Astrocyte (in vitro differentiated cells and primary cell): ENCODE measurements around the gene DTNBP1.

Source experiments
- EZH2 ChIP-seq: IDR thresholded peaks from 2 replicates; pipeline ENCODE4 v1.6.1; 2012; ENCODE audit warnings: mild to moderate bottlenecking, low read length, inconsistent platforms; ENCODE audit not compliant: insufficient read depth
- TF ChIP-seq, protein P1 (sequence below): IDR thresholded peaks from 2 replicates; pipeline ENCODE4 v1.5.1; 2011; ENCODE audit warnings: low read depth, mild to moderate bottlenecking, inconsistent platforms, low read length, moderate library complexity; ENCODE audit not compliant: insufficient read depth

GRCh38 chr6:15507221-15507620, 155.6 kb downstream of the DTNBP1 start:
- TF ChIP-seq, protein P1, sequence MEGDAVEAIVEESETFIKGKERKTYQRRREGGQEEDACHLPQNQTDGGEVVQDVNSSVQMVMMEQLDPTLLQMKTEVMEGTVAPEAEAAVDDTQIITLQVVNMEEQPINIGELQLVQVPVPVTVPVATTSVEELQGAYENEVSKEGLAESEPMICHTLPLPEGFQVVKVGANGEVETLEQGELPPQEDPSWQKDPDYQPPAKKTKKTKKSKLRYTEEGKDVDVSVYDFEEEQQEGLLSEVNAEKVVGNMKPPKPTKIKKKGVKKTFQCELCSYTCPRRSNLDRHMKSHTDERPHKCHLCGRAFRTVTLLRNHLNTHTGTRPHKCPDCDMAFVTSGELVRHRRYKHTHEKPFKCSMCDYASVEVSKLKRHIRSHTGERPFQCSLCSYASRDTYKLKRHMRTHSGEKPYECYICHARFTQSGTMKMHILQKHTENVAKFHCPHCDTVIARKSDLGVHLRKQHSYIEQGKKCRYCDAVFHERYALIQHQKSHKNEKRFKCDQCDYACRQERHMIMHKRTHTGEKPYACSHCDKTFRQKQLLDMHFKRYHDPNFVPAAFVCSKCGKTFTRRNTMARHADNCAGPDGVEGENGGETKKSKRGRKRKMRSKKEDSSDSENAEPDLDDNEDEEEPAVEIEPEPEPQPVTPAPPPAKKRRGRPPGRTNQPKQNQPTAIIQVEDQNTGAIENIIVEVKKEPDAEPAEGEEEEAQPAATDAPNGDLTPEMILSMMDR: no peak
- no peak for TF ChIP-seq EZH2
